Hematopoietic multipotent progenitor cell (in vitro differentiated cells): Measurements from ENCODE around the gene DCP1A. TPM values are rescaled to one million over a fixed set of nuclear protein-coding genes. Genes with fewer than 3 reads are reported as not detected.

ENCODE experiments used
- small RNA-seq: library from RNA; depleted of rRNA; stranded (forward); fragments of <200 nt; gene quantifications from one replicate; pipeline ENCODE3, GENCODE V24; 2012
- total RNA-seq: library from RNA; depleted of rRNA; stranded (reverse); fragments of >200 nt; gene quantifications from one replicate; pipeline ENCODE4 v1.2.3, GENCODE V29; 2012

DCP1A gene
- total RNA-seq, 1 donor, result 36.9 TPM

Small RNAs within 50 kb of the gene (small RNA-seq; reads per million reads assigned to genes)
- gene RF00019 (not detected), gene RF00212 (not detected), gene RF00568 (not detected)

Other genes starting within 250 kb of the DCP1A start
- 14.0 TPM for gene RFT1, start 217.1 kb downstream of the DCP1A start, total RNA-seq
- gene PRKCD, start 186.3 kb downstream of the DCP1A start, total RNA-seq, result 5.7 TPM
- 1,326 TPM for gene TKT, start 91.5 kb downstream of the DCP1A start, total RNA-seq
- gene CACNA1D, start 147.1 kb upstream of the DCP1A start, total RNA-seq, result 0.81 TPM